ENCODE results near the gene FAM83G.
"Not testable (repeated sequence)": the region's sequence is repeated elsewhere in the genome, so short reads cannot be mapped to it uniquely, and the experiment has no call there.

Gene FAM83G

GRCh38 chr17:19023209-19023999 is 18.8 kb upstream of the FAM83G start:
- DNase-seq, result no peak

GRCh38 chr17:19022747-19023146 is 18.2 kb upstream of the FAM83G start:
- no peak for DNase-seq

GRCh38 chr17:19022128-19022527 is 17.6 kb upstream of the FAM83G start:
- DNase-seq, result no peak

- DNase-seq, result no peak
Measured at GRCh38 chr17:19021622-19022083, 17.1 kb upstream of the FAM83G start.

- not testable (repeated sequence) for DNase-seq
Measured at GRCh38 chr17:19021011-19021621, 16.6 kb upstream of the FAM83G start.

- no peak for DNase-seq
Measured at GRCh38 chr17:19020016-19020415, 15.5 kb upstream of the FAM83G start.

- no peak for DNase-seq
Measured at GRCh38 chr17:19019041-19019941, 14.7 kb upstream of the FAM83G start.

GRCh38 chr17:19018600-19018950 is 14.0 kb upstream of the FAM83G start:
- DNase-seq, result no peak

GRCh38 chr17:19017804-19018599 is 13.4 kb upstream of the FAM83G start:
- no peak for DNase-seq

- DNase-seq, result no peak
Measured at GRCh38 chr17:19017401-19017800, 12.8 kb upstream of the FAM83G start.

GRCh38 chr17:19016881-19017280 is 12.3 kb upstream of the FAM83G start:
- DNase-seq, result no peak

GRCh38 chr17:19016297-19016696 is 11.7 kb upstream of the FAM83G start:
- no peak for DNase-seq

GRCh38 chr17:19015428-19015827 is 10.9 kb upstream of the FAM83G start:
- no peak for DNase-seq

- no peak for DNase-seq
Measured at GRCh38 chr17:19014628-19015215, 10.2 kb upstream of the FAM83G start.

- no peak for DNase-seq
Measured at GRCh38 chr17:19013806-19014627, 9.5 kb upstream of the FAM83G start.

- DNase-seq, result no peak
Measured at GRCh38 chr17:19013226-19013625, 8.7 kb upstream of the FAM83G start.

GRCh38 chr17:19012171-19013080 is 7.9 kb upstream of the FAM83G start:
- no peak for DNase-seq

GRCh38 chr17:19011581-19011980 is 7.0 kb upstream of the FAM83G start:
- no peak for DNase-seq

- no peak for DNase-seq
Measured at GRCh38 chr17:19010729-19011505, 6.4 kb upstream of the FAM83G start.

Data from amniotic stem cell (primary cell).